ENCODE results near the gene MAN2C1.
"Not testable (repeated sequence)": the region's sequence is repeated elsewhere in the genome, so short reads cannot be mapped to it uniquely, and the experiment has no call there.

DNA sequence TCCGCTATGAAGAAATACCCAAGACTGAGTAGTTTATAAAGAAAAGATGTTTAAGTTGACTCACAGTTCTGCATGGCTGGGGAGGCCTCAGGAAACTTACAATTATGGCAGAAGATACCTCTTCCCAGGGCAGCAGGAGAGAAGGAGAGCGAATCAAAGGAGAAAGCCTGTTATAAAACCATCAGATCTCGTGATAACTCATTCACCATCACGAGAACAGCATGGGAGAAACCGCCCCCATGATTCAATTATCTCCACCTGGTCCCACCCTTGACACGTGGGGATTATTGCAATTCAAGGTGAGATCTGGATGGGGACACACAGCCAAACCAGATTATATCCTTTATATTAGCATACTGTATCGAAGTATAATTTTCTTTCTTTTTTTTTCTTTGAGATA is 36.3 kb downstream of the MAN2C1 start:
- not testable (repeated sequence) for TF ChIP-seq POLR2A (IDR thresholded peaks at IDR 0.05)
- TF ChIP-seq, protein P1, sequence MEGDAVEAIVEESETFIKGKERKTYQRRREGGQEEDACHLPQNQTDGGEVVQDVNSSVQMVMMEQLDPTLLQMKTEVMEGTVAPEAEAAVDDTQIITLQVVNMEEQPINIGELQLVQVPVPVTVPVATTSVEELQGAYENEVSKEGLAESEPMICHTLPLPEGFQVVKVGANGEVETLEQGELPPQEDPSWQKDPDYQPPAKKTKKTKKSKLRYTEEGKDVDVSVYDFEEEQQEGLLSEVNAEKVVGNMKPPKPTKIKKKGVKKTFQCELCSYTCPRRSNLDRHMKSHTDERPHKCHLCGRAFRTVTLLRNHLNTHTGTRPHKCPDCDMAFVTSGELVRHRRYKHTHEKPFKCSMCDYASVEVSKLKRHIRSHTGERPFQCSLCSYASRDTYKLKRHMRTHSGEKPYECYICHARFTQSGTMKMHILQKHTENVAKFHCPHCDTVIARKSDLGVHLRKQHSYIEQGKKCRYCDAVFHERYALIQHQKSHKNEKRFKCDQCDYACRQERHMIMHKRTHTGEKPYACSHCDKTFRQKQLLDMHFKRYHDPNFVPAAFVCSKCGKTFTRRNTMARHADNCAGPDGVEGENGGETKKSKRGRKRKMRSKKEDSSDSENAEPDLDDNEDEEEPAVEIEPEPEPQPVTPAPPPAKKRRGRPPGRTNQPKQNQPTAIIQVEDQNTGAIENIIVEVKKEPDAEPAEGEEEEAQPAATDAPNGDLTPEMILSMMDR (IDR thresholded peaks at IDR 0.05) = not testable (repeated sequence)
